ENCODE measurements around the gene TMEM270. TPM values are rescaled to one million over a fixed set of nuclear protein-coding genes. Genes with fewer than 3 reads are reported as not detected.
A peak's percentile ranks its signal among the peaks of the same experiment; 100 is the strongest.

Gene TMEM270
- polyA plus RNA-seq, 6 donors from 2014 or later = not detected

DNA sequence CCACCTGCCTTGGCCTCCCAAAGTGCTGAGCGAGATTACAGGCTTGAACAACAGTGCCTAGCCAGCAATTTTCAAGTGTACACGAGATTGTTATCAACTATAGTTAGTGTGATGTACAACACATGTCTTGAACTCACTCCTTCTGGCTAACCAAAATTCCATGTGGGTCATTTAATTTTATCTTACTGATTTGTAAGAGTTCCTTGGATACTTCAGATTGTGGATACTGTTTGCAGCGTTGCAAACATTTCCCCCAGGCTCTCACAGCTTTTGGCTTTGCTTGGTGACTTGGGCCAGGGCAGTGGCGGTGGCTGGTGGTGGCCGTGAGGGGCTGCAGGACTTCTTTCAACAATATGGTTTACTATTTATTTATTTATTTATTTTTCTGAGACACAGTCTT, 8.5 kb upstream of the TMEM270 start:
- DNase-seq (no peak), ATAC-seq (ENCODE audit: low read depth in 2 of 2) (no peak)
- H3K27ac Mint-ChIP-seq = no peak overlapping the region
- no peaks in the 10 kb centered on the region for H3K36me3 Mint-ChIP-seq
- no peak overlapping the region for H3K4me3 Mint-ChIP-seq
- H3K4me1 Mint-ChIP-seq = peaks cover 4 to 6% (median 5%) of the 10 kb centered on the region in 3 donors
- no peaks in the 10 kb centered on the region for H3K9me3 Mint-ChIP-seq
- H3K27me3 Mint-ChIP-seq = peaks cover 5 to 48% (median 29%) of the 10 kb centered on the region in 3 donors

DNA sequence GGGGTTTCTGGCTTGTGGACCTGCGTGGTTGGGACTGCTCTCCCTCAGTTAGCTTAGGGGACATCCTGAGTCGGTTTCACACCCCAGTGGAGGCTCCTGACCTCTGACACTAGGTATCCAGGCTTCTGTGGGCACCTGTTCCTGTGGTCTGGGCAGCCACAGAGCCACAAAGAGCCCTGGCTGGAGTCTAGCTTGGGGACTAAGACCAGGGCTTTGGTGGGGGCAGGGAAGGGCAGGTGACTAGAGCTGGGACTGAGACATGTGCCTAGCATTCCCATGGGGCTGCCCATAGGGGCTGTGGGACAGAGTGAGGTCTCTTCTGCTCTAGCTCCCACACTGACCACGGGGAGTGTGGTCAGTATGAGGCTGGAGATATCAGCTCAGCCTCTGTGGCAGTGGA, 4.0 kb upstream of the TMEM270 start:
- ATAC-seq (ENCODE audit: low read depth in 2 of 2) (no peak), DNase-seq (no peak)
- Mint-ChIP-seq H3K36me3 (no peaks in the 10 kb centered on the region), H3K4me3 (no peak overlapping the region), H3K27me3 (peaks cover 9 to 53% (median 40%) of the 10 kb centered on the region in 3 donors), H3K27ac (no peak overlapping the region), H3K4me1 (peaks cover 4 to 5% (median 5%) of the 10 kb centered on the region in 3 donors), H3K9me3 (peaks cover 0 to 5% (median 0%) of the 10 kb centered on the region in 7 donors)

- no peak for DNase-seq
- no peak for ATAC-seq (ENCODE audit: low read depth in 2 of 2)
- no peak overlapping the region for H3K4me3 Mint-ChIP-seq
- peaks cover 9 to 53% (median 31%) of the 10 kb centered on the region in 3 donors for H3K27me3 Mint-ChIP-seq
- H3K4me1 Mint-ChIP-seq = peaks cover 3 to 5% (median 4%) of the 10 kb centered on the region in 3 donors
- no peak overlapping the region for H3K27ac Mint-ChIP-seq
- H3K9me3 Mint-ChIP-seq = peaks cover 0 to 5% (median 0%) of the 10 kb centered on the region in 7 donors
- no peaks in the 10 kb centered on the region for H3K36me3 Mint-ChIP-seq
These were observed 2.2 kb upstream of the TMEM270 start for GRCh38 chr7:73858807-73859206.

DNA sequence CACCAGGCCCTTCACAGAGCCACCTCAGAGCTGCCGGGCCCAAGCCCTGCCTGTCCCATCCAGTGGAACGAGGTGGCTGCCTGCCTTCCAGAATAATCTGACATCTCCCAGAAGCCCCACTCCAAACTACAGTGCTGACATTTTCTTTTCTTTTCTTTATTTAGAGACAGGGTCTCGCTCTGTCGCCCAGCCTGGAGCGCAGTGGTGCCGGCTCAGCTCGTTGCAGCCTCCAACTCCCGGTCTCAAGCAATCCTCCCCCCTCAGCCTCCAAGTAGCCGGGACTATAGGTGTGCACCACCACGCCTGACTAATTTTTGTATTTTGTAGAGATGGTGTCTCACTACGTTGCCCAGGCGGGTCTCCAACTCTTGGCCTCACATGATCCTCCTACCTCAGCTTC, 346 bp downstream of the TMEM270 start:
- Mint-ChIP-seq H3K4me3 (no peak overlapping the region), H3K9me3 (peaks cover 0 to 5% (median 0%) of the 10 kb centered on the region in 7 donors), H3K4me1 (no peaks in the 10 kb centered on the region), H3K27ac (peak overlapping the region in 1 of 6 donors; percentile 32), H3K27me3 (peaks cover 4 to 41% (median 27%) of the 10 kb centered on the region in 3 donors), H3K36me3 (no peaks in the 10 kb centered on the region)
- ATAC-seq (ENCODE audit: low read depth in 2 of 2) = no peak
- no peak for DNase-seq

GRCh38 chr7:73864981-73865711, 4.2 kb downstream of the TMEM270 start:
- Mint-ChIP-seq H3K27ac (peak overlapping the region in 1 of 6 donors; percentile 79), H3K36me3 (no peaks in the 10 kb centered on the region), H3K4me3 (no peak overlapping the region), H3K9me3 (no peaks in the 10 kb centered on the region), H3K4me1 (no peaks in the 10 kb centered on the region), H3K27me3 (peaks cover 0 to 12% (median 0%) of the 10 kb centered on the region in 3 donors)
- DNase-seq (no peak), ATAC-seq (ENCODE audit: low read depth in 2 of 2) (no peak)

GRCh38 chr7:73865738-73866445, 4.9 kb downstream of the TMEM270 start:
- DNase-seq = no peak
- Mint-ChIP-seq H3K4me1 (no peaks in the 10 kb centered on the region), H3K4me3 (no peak overlapping the region), H3K9me3 (no peaks in the 10 kb centered on the region), H3K27me3 (peaks cover 0 to 12% (median 0%) of the 10 kb centered on the region in 3 donors), H3K27ac (no peak overlapping the region), H3K36me3 (no peaks in the 10 kb centered on the region)
- ATAC-seq (ENCODE audit: low read depth in 2 of 2) = peak in 1 of 2 donors; percentile 44

GRCh38 chr7:73866446-73866767, 5.4 kb downstream of the TMEM270 start:
- no peak for DNase-seq
- Mint-ChIP-seq H3K9me3 (no peaks in the 10 kb centered on the region), H3K4me1 (no peaks in the 10 kb centered on the region), H3K4me3 (no peak overlapping the region), H3K36me3 (no peaks in the 10 kb centered on the region), H3K27me3 (peaks cover 0 to 10% (median 0%) of the 10 kb centered on the region in 3 donors), H3K27ac (no peak overlapping the region)
- no peak for ATAC-seq (ENCODE audit: low read depth in 2 of 2)

DNA sequence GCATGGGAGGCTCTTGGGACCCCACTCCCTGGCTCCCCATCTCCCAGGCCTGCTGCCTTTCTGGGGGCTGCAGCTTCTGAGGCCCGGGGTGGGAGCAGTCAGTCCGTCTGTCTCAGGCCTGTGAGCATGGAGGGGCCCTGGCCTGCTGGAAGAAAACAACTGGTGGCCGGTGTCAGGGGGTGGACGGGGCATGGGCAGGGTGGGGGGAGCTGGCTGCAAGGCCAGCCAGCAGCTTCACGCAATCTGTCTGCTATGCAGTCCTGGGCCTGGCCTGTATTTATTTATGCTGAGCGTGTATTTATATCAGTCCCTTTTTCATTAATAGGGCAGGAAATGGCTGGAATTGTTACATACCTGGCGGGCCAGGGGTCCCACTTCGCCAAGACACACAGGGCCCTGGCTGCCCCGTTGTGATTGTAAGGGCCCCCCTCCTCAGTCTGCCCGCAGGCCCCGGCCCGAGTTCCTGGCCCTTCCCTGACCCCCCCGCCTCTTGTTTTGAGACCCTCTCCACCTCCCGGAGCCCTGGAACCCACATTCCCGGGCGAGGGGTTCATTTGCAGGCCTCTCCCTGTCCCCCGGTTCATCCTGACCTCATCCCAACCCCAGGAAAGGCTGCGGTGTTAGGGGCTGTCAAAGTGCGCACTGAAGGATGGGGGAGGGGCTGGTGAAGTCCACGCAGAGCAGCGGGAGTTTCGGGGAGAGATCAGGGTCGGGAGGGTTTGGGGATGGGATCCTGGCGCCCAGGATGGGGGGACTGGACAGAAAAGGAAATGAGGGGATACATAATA, 8.2 kb downstream of the TMEM270 start:
- Mint-ChIP-seq H3K4me1 (no peaks in the 10 kb centered on the region), H3K4me3 (no peak overlapping the region), H3K9me3 (no peaks in the 10 kb centered on the region), H3K27me3 (no peaks in the 10 kb centered on the region), H3K27ac (no peak overlapping the region), H3K36me3 (no peaks in the 10 kb centered on the region)
- ATAC-seq (ENCODE audit: low read depth in 2 of 2) (no peak), DNase-seq (no peak)

DNA sequence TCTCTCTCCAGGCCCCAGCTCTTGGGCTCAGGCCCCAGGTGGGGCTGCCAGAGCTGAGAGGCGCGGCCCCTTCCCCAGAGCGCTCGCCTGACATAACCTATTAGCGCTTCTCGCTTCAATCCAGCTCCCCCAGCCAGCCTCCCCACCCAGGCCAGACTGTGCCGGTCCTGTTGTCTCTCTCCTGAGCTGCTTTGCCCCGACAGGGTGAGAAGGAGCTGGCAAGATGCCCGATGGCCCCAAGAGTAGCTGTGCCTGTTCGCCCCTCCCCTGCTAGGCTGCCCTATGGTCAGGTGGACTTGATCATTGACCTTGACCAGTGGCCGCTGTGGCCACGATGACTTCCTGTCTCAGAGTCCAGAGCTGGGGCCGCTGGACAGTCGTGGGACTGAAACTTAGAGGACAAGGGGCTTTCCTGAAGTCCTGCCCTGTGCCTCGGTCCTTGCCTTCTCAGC, 9.1 kb downstream of the TMEM270 start:
- H3K4me1 Mint-ChIP-seq = no peaks in the 10 kb centered on the region
- H3K36me3 Mint-ChIP-seq = no peaks in the 10 kb centered on the region
- DNase-seq (no peak), ATAC-seq (ENCODE audit: low read depth in 2 of 2) (no peak)
- no peak overlapping the region for H3K4me3 Mint-ChIP-seq
- H3K27ac Mint-ChIP-seq = no peak overlapping the region
- no peaks in the 10 kb centered on the region for H3K9me3 Mint-ChIP-seq
- H3K27me3 Mint-ChIP-seq = no peaks in the 10 kb centered on the region

DNA sequence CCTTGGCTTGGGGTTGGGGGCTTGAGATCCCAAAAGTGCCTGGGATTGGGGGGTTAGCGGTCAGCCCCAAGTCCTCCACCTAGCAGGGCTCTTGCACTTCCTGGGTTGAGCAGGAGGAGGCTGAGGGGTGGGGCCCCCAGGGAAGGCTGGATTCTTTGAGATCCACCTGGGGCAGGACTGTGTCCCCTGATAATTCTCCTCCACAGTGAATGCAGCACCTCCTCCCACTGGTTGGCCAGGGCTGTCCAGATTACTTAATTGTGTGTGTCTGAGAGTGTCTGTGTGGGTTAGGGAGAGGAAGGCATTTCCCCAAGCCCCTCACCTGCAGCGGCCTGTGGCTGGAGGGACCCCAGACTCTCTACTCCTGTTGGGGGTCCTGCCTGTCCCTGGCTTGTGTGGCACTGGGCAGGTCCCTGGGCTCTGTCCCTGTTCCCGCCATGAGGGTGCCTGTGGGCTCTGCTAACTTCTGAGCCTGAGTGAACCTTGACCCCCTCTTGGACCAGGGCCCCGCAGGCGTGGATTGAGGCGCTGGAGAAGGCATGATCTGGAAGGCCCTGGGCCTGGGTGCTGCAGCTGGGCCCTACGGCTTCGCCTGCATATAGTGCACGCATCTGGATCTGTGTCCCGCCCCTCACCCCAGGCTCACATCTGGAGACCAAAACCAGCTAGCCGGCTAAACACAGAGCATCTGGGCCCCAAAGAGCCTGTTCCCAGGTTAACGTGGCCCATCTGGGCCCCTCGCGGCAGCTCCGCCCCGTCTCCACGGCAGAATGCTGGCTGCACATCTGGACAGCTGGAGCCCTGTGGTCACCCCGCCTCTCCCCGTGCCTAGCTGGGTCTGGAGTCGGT, 10.4 kb downstream of the TMEM270 start:
- no peak overlapping the region for H3K27ac Mint-ChIP-seq
- H3K9me3 Mint-ChIP-seq = no peaks in the 10 kb centered on the region
- no peaks in the 10 kb centered on the region for H3K4me1 Mint-ChIP-seq
- H3K4me3 Mint-ChIP-seq = no peak overlapping the region
- no peak for ATAC-seq (ENCODE audit: low read depth in 2 of 2)
- DNase-seq = no peak
- H3K36me3 Mint-ChIP-seq = no peaks in the 10 kb centered on the region
- peaks cover 0 to 4% (median 3%) of the 10 kb centered on the region in 3 donors for H3K27me3 Mint-ChIP-seq

DNA sequence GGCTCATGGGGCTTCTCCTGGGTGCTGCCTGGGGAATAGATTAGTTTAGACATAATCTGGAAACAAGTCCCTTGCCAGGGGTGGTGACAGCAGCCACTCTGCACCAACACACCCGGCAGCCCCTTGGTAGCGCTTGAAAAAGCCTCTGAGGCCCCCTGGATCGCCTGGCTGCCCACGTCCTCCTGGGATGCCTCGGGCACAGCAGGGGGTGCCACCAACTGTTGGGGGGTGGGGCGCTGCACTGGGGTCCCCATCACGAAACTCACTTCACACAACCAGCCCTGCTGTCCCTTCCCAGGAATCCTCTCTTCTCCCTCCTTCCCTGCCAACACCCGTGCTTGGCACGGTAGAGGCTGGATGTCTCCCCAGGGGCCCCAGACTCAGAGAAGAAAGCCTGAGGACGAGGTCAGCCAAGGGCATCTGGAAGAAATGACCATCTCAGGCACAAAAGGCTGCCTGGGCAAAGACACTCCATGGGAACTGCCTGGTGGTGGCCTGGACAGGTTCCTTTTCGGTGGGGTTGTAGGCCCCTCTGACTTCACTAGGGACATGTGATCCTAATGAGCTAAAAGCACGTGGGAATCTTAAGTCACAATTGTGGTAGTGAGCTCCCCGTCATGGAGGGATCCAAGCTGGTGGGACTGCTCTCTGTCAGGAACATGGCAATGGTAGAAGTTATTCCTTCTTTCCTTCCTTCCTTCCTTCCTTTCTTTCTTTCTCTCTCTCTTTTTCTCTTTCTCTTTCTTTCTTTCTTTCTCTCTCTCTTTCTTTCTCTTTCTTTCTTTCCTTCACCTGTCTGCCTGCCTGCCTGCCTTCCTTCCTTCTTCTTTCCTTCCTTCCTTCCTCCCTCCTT, 11.3 kb downstream of the TMEM270 start:
- H3K27me3 Mint-ChIP-seq = peaks cover 0 to 11% (median 6%) of the 10 kb centered on the region in 3 donors
- no peak overlapping the region for H3K4me3 Mint-ChIP-seq
- DNase-seq = no peak

GRCh38 chr7:73876361-73876760, 15.4 kb downstream of the TMEM270 start:
- H3K9me3 Mint-ChIP-seq = no peaks in the 10 kb centered on the region
- no peaks in the 10 kb centered on the region for H3K36me3 Mint-ChIP-seq
- no peak overlapping the region for H3K27ac Mint-ChIP-seq
- H3K27me3 Mint-ChIP-seq = peaks cover 4 to 26% (median 6%) of the 10 kb centered on the region in 3 donors
- H3K4me1 Mint-ChIP-seq = no peaks in the 10 kb centered on the region
- DNase-seq (no peak), ATAC-seq (ENCODE audit: low read depth in 2 of 2) (no peak)
- H3K4me3 Mint-ChIP-seq = no peak overlapping the region

More for the DNA sequence above, 11.3 kb downstream of the TMEM270 start:
- Mint-ChIP-seq H3K9me3 (no peaks in the 10 kb centered on the region), H3K27ac (no peak overlapping the region), H3K36me3 (no peaks in the 10 kb centered on the region), H3K4me1 (no peaks in the 10 kb centered on the region)
- no peak for ATAC-seq (ENCODE audit: low read depth in 2 of 2)

Data from naive B cell (primary cell).